Hippocampal formation (tissue), 2 donors: ENCODE measurements around the gene SHC2.
"Not testable (repeated sequence)": the region's sequence is repeated elsewhere in the genome, so short reads cannot be mapped to it uniquely, and the experiment has no call there.

Experiments used
- DNase-seq, 2 donors: peaks; one replicate each; lab custom pipeline; 2025; lab: John Stamatoyannopoulos, UW

Gene SHC2

DNA sequence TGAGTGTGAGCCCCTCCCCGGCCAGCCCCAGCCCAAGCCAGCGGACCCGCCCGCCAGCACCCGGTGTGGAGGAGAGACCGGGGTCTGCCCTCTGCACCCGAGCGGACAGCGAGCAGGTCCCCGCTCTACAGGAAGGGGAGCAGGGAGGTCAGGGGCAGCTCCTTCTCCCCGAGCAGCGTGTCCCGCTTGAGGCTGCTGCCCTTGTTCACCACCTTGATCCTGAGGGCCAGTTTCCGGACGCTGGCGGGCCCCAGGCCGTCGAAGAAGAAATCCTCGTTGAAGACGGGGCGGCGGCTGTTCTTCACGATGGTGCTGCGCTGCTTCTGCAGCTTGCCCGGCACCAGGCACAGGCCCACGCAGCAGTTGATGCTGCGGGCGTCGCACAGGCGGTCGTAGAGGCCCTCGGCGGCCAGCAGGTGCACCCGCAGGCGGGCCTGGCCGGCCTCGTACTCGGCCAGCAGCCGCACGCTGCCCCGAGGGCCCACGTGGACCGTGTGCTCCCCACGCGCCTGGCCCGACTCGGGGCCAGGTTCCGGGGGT lies 53.8 kb downstream of the SHC2 start:
- no peak for DNase-seq

- no peak for DNase-seq
Measured at GRCh38 chr19:406135-406781, 54.6 kb downstream of the SHC2 start.

DNA sequence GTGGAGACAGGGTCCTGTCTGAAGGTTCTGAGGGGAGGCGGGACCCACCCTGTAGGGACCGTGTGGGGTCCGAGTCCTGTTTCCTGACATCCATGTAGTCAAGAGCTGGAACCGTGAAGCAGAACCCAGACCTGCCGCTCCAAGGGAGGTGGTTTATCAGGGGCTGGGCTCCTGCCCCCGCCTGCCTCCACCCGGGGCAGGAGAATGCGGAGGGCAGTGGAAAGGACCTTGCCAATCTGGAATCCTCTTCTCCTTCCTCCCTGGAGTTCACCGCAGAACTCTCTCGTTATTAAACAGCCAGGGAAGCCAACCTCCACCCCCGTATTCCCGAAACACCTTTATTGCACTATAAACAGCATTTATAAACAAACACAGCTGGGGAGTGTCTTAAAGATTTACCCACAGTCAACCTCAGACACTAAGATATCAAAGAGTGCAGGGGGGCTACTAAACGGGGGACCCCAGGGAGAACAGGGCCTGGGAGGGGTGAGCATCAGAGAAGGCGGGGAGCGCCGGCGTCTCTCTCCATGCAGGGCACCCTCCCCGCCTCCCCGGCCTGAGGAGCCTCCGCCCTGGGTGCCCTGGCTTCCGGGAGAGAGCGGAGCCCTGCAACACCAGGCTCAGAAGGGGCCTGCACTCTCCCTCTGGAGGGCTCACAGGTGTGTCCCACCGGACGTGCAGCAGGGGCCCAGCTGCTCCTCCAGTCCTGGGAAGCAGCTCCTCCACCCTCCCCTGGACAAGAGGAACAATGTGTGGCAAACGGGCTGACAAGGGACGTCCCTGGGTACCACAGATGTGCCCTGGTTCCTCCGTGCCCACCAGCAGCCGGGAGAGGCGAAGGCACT lies 55.5 kb downstream of the SHC2 start:
- no peak for DNase-seq

DNA sequence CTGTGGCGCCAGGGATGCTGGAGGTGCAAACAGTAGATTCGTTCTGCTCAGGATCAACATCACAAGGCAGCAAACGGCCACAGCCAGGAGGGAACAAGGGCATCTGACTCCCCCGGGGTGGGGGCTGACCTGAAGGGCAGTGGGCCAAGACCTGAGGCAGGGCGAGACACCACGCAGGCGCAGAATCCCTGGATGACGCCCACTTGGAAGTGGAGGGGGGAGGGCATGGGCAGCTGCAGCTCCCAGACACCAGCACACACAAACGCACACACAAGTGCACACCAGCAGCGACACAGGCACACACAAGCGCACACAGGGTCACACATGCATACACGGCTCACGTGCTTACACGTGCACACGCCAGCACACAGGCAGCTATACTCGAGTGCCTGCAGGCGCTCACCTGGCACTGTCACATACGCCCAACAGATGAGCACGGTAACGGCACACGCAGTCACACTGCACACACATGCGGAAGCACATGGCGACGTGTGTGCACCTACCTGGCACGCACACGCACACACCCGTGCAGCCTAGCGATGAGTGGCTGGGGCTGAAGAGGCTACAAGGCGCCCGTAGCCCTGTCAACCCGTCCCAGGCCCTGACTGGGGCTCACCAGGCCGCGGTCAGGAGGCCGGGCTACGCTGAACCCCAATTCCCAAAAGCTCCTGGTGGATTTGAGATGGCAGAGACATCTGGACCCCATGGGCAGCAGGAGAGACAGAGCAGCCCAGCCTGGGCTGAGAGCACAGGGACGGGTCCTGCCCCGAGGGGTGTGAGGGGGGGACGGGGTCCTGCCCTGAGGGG lies 57.4 kb downstream of the SHC2 start:
- DNase-seq, result no peak

GRCh38 chr19:402786-403185 lies 58.0 kb downstream of the SHC2 start:
- no peak for DNase-seq

- DNase-seq, result no peak
Measured at GRCh38 chr19:401866-402511, 58.8 kb downstream of the SHC2 start.

DNA sequence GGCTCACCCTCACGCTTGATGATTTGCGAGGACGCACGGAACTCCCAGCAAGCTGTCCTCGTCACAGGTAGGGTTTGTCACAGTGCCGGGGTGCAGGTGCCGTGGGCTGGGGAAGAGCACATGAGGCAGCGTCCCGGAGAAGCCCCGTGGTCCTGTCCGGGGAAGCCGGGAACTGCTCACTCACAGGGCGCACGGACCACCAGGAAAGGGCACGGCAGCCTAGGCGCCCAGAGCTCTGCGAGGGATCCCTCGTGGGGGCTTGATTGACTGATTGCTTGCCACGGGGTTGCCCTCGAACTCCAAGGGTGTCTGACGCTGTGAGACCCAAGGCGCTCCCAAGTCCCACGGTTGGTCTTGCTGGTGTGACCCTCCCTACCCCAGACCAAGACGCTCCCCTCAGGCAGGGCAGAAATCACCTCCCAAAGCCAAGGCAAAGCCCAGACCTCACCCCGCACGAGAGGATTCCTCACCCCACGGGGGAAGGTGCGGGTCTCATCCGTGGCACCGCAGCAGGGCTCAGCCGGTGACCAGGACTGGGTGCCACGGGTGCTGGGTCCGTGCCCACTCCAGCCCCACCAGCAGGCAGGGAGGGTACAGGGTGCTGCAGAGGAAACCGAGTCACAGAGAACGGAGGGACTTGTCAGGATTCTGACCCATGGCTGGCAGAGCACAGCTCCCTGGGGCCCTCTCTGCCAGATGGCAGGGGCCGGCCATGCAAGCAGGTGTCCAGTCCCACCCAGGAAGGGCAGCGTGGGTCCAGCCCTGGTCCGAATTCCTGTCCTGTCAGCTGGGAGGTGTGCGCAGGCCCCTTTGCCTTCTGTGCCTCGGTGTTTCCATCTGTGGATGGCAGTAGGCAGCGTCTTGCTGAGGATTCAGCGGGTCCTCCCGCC lies 59.6 kb downstream of the SHC2 start:
- no peak for DNase-seq

DNA sequence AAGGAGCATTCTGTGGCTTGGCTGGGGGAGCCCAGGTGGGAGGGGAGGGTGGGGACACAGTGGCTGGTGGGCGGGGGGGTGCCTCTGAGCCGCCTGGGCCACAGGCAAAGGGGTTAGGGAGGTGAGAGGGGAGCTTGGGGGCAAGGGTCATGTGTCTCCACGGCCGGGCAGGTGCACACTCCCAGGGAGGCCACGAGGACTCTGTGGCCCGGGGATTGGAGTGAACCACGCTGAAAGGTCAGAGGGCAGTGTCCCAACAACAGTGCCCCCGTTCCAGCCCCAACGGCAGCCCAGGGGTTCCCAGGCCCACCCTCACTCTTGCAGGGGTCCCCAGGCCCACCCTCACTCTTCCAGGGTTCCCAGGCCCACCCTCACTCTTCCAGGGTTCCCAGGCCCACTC lies 61.5 kb downstream of the SHC2 start:
- no peak for DNase-seq

DNA sequence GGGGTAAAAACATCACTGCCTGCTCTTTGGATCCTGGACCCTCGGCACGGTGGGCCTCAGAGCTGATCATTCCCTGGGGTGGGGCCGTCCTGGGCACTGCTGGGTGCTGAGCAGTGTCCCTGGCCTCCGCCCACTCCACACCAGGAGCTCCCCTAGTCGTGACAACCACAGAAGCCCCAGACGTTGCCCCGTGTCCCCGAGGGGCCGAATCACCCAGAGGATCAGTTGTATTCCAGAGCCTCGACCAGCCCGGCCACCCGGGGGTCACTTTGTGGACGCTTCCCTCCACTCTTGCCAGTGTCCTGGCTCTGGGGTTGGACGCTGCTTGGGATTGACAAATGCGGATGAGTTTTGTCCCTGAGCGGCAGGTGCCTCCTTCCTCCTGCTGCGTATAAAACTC lies 62.1 kb downstream of the SHC2 start:
- DNase-seq, result no peak

DNA sequence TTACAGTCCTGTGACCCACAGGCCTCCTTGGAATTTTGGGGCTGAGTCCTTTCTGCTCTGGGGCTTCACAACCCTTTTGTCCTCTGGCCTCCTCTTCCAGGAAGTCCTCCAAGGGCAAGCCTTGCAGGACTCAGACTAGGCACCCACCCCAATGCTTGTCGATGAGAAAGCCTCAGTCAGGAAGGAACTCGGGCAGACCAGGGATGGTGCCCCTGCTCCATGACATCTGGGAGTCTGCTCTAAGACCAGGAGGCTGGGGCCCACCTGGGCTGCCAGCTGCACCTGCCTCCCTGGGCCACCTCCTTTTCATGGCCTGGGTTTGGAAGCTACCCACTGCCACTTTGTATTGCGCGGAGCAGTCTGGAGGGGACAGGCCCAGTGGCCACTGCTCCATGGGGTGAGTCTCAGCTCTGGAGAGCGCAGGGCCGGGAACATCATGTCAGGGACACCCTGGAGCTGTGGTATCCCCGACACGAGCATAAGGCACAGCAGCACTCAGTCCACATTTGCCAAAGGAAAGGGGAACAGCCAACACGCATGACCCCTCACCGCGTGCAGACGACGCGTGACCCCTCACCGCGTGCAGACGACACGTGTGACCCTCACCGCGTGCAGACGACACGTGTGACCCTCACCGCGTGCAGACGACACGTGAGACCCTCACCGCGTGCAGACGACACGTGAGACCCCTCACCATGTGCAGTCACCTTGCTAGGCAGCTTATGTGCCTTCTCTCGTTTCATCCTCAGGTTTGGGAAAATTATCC lies 62.7 kb downstream of the SHC2 start:
- no peak for DNase-seq

DNA sequence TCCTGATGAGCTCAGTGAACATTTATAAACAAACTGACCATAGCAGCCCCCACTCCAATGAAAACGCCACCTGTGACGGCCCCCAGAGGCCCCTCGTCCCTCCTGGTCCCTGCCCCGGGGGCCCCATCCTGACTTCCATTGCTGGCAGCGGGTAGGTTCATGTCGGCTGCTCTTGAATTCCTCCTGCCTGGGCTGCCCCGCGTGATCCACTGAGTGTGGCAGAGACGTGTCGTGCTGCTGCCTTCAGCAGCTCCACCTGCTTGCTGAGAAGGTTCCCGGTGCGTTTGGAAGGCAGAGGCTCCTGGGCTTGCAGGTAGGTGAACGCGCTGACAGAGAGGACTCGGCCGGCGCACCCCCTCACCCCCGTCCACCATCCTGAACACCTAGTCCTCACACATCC lies 63.5 kb downstream of the SHC2 start:
- no peak for DNase-seq

DNA sequence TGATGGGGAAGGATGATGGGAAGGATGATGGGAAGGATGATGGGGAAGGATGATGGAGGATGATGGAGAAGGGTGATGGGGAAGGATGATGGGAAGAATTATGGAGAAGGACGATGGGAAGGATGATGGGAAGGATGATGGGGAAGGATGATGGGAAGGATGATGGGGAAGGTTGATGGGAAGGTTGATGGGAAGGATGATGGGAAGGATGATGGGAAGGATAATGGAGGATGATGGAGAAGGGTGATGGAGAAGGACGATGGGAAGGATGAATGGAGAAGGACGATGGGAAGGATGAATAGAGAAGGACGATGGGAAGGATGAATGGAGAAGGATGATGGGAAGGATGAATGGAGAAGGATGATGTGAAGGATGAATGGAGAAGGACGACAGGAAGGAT lies 65.4 kb downstream of the SHC2 start:
- DNase-seq, result no peak

DNA sequence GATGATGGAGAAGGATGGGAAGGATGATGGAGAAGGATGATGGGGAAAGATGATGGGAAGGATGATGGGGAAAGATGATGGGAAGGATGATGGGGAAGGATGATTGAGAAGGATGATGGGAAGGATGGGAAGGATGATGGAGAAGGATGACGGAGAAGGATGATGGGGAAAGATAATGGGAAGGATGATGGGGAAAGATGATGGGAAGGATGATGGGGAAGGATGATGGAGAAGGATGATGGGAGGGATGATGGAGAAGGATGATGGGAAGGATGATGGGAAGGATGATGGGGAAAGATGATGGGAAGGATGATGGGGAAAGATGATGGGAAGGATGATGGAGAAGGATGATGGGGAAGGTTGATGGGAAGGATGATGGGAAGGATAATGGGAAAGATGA lies 66.0 kb downstream of the SHC2 start:
- DNase-seq, result not testable (repeated sequence)

DNA sequence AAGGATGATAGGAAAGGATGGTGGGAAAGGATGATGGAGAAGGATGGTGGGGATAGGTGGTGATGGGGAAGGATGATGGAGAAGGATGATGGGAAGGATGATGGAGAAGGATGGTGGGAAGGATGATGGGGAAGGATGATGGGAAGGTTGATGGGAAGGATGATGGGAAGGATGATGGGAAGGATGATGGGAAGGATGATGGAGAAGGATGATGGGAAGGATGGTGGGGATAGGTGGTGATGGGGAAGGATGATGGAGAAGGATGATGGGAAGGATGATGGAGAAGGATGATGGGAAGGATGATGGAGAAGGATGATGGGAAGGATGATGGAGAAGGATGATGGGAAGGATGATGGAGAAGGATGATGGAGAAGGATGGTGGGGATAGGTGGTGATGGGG lies 67.3 kb downstream of the SHC2 start:
- not testable (repeated sequence) for DNase-seq

- DNase-seq, result no peak
Measured at GRCh38 chr19:392375-392970, 68.4 kb downstream of the SHC2 start.

DNA sequence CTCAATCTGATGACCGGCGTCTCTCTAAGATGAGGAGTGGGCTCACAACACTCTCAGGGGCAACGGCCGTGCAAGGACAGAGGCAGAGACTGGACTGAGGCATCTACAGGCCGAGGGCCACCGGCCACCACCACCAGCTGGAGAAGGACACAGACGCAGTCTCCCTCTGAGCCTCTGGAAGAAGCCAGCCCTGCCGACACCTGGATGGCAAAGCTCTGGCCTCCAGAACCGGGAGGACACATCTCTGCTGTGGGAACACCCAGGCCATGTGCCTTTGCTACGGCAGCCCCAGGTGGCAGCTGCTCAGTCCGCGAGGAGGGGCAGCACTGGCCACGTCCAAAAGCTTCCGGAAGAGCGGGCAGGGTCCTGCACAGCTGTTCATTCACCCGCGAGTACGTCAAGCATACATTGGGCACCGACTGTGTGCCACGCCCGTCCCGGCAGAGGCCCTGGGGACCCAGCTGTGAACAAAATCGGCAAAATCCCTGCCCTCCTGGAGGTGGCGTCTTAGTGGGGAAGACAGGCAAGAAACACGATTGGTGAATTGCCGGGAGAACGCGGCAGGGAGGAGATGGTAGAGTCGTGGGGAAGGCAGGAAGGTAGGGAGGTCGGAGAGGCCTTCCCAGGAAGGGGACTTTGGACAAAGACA lies 69.0 kb downstream of the SHC2 start:
- no peak for DNase-seq

DNA sequence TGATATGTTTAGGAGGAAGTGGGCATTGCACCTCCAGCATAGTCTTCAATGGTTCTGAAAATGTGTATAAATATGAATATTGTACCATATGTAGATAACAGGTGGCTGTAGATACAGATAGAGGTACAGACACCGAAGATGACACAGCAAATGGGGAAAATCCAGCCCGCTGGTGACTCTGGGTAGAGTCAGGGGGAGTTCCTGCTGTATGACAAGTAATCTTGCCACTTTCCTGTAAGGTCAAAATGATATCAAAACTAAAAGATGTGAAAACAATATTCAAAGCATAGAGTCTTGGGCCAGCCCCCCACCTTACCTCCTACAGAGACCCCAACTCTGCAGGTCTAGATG lies 69.7 kb downstream of the SHC2 start:
- DNase-seq, result no peak

GRCh38 chr19:390386-391206 lies 70.2 kb downstream of the SHC2 start:
- no peak for DNase-seq

GRCh38 chr19:389935-390289 lies 70.9 kb downstream of the SHC2 start:
- no peak for DNase-seq
